ENCODE results near the gene SLC1A7.

SLC1A7 gene

DNA sequence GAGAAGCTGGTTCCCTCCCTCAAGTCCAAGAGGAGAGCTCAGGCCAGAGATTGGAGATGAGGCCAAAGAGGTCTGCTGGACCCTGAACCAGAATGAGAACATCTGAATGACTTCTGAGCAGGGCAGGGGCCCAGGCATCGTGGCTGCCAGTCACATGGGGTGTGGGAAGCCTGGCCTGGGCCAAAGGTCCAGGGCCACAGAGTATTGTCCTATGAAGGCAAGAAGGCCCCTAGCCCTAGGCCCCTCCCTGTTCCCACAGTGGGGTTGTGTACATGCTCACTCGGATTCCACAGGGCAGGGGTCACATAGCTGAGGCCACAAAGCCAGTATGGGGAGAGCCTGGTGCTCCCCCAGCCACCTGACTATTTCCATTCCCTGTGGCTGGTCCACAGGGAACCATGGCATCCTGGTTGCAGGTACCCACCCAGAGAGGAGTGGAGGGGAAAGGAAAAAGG, 18.5 kb upstream of the SLC1A7 start:
- DNase-seq (ENCODE audit: low spot score) = no peak

DNA sequence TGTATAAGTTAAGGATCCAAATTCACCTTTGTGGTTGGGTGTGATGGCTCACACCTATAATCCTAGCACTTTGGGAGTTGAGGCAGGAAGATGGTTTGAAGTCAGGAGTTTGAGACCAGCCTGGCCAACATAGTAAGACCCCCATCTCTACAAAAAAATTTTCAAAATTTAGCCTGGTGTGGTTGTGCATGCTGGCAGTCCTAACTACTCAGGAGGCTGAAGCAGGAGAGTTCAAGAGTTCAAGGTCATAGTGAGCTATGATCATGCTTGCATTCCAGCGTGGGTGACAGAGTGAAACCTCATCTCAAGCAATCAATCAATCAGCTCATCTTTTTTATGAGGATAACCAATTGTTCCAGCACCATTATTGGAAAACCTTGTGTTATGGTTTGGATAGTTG, 16.5 kb upstream of the SLC1A7 start:
- DNase-seq (ENCODE audit: low spot score) = no peak

DNA sequence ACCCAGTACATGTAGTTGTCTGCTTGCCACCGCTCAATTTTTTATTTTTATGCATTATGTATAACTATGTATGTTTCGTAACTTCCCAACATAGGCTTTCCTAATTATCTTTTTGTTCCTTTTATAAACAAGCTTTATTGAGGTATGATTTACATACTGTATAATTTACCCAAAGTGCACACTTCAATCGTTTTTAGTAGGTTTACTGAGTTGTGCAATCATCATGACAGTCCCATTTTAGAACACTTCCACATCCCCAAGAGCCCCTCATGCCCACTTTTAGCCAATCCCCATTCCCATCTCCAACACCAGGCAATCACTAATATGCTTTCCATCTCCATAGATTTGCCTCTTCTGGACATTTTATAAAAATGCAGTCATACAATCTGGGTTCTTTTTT, 14.3 kb upstream of the SLC1A7 start:
- DNase-seq (ENCODE audit: low spot score) = no peak

DNA sequence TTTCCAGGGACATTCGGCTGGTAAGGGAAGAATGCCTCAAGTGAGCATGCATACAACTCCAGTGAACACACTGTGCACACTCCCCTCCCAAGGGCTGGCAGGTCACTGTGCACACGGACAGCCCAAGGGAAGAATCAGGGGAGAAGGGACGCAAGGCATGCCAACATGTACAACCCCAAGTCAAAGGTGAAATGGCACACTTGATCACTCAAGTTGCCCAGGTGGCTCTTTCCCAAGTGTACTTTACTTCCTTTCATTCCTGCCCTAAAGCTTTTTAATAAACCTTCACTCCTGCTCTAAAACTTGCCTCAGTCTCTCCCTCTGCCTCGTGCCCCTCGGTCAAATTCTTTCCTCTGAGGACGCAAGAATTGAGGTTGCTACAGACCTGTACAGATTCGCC, 13.5 kb upstream of the SLC1A7 start:
- no peak for DNase-seq (ENCODE audit: low spot score)

DNA sequence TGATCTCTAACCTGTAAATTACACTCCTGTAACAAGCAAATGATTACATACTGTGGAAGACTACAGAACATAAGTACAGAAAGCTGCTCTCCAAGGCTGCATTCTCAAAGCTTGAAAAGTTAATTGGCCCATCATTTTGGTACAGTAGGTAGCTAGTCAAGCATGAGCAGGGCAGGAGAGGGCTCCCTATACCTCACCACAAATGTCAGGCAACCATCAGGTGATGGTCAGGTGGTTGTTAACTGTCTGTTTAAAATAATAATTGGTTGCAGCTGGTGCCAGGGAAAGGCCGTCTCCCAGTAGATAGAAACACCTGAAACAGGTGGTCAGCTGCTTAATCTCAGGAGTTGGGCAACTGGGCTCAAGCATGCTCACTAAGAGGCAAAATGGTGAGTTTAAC, 13.1 kb upstream of the SLC1A7 start:
- no peak for DNase-seq (ENCODE audit: low spot score)

DNA sequence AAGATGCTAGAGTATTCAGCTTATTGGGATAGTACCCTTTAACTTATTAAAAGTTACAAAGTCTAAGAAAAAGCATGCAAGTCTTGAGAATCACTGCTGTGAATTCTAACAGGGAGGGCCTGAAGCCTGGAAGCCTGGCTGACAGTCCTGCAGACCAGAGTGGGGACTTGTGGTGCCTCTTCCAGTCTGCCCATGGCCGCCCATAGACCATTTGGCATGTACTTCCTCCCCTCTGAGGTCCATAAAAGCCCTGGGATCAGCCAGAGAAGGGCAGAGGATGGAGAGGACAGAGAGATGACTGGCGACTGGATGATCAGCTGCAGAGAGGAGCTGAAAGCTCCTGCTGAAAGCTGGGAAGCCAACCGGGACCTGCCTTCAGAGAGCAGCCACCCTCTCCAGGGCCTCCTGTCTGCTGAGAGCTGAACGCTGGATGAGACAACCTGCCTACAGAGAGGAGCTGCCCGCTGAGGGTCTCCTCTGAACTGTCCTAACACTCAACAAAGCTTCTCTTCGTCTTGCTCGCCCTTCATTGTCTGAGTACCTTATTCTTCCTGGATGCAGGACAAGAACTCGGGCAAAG, 12.5 kb upstream of the SLC1A7 start:
- no peak for DNase-seq (ENCODE audit: low spot score)

DNA sequence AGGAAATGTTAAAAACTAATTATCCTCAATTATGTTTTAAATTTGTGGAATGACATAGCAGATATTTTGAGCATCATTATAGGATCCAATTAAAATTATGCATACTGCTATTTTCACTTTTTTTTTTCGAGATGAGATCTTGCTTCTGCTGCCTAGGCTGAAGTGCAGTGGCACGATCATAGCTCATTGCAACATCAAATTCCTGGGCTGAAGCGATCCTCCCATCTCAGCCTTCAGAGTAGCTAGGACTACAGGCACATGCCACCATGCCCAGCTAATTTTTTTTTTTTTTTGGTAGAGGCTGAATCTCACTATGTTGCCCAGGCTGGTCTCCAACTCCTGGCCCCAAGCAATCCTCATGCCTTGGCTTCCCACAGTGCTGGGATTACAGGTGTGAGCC, 11.3 kb upstream of the SLC1A7 start:
- DNase-seq (ENCODE audit: low spot score) = no peak

DNA sequence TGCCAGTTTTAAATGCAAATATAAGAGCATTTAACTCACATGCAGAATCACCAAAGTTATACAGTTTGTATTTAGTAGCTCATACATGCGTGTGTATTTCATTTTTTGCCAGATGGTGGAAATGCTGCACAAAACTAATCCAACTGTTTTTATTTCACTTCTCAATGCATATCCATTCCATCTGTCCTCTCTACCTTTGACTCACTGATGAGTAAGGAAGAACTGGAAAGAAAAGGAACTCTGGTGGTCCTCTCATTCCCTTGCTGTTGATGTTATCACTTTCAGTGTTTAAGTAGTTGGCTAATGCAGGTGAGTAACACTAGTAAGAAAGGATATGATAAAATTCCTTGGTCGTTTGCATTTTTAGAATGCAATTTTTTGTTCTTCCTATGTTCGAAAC, 5.7 kb upstream of the SLC1A7 start:
- DNase-seq (ENCODE audit: low spot score) = no peak

DNA sequence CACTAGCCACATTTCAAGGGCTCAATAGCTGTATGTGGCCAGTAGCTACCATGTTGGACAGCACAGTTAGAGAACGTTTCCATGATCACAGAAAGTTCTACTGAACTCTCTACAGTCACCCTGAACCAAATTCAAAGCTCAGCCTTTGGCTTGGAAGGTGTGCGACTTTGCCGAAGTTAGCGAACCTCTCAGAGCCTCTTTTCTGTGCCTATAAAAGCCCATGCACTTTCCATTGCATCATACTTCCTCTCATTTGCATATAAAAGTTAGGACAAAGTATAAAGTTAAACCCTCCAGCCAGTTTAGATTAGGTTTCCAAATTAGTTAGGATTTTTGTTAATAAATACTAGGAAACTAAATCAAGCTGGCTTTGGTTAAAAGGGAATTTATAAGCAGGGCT, 4.7 kb upstream of the SLC1A7 start:
- no peak for DNase-seq (ENCODE audit: low spot score)

DNA sequence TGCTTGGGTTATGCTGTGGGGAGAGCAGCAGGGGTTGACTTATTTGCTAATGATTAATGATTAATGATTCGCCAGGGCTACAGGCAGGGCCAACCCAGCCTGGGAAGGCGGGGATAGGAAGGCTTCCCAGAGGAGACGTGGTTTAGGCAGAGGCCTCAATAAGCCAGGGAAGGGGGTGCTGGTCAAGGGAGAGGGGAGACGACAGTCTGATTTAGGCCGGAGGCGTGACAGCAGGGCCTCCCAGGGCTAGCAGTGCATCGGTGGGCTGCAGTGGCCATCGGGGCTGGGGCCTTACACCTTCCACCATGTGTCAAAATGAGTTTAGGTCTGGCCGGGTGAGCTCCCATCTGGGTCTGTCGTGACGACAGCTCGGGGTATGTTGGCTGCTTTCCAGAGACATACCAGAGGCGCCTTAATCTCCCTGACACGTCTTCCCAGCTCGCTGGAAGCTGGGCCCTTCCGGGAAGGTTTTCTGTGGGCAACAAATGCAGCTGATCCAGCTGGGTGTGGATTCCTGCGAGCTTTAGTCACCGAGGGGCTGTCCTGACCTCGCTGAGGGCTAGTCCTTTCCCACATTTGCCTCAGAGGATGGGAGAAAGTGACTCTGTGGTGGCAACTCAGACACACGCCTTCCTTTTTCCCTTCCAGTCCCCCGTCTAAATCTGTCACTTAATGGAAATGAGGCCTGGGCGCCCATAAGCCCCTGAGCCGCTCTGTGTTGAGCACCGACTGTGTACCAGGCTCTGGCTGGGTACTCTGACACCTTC, 3.7 kb upstream of the SLC1A7 start:
- DNase-seq (ENCODE audit: low spot score) = no peak

DNA sequence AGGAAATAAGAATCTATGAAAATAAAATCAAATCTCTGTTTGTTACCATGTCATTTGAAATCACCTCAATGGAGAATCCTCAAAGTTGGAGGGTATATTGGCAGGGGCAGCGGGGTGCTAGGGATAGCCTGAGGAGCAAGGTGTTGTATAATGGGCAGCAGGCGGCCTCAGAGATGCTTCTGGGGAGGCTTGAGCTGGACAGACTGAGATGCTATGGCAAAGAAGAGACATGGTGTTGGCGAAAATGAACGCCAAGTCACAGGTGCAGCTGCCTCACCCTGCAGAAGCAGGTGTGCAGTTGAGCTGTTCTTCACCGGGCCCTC, 3.1 kb upstream of the SLC1A7 start:
- no peak for DNase-seq (ENCODE audit: low spot score)

DNA sequence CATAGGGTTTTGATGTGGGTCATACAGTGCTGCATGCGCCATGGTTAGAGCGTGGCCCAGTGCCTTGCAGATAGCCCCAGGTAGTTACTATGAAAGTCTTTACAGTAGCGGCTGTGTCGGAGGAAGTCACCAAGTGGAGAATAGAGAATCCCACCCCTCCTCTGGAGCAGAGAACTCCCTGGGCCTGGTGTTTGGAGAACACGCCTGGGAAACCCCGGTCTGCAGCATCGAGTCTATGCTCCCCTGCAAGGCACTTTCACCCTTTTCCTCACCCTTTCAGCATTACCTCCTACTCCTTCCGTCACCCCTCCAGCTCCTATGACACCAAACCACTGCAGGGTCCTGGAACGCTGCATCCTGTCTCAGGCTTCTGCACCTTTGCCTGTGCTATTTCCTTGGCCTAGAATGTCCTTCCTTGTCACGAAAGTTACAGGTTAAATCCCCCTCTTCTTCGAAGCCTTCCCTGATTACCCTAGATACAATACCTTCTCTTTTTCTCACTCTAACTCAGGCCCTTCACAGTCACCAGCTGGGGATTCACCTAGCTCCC, 2.7 kb upstream of the SLC1A7 start:
- DNase-seq (ENCODE audit: low spot score) = no peak

DNA sequence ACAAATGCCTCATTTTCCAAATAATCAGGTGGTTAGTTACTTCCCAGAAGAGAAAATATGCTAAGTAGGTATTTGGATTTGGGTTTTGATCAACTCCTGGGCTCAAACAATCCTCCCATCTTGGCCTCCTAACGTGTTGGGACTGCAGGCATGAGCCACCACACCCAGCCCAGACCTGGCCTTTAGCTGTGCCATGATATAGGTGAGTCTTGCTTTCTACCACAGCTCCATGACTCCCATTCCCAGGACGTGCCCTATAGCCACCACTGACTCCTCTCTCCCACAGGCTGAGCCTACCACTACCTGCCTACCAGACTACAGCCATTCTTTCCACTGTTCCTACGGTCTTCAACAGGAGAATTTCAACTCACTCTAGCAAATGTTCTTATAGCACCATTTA, 1.8 kb upstream of the SLC1A7 start:
- DNase-seq (ENCODE audit: low spot score) = no peak

DNA sequence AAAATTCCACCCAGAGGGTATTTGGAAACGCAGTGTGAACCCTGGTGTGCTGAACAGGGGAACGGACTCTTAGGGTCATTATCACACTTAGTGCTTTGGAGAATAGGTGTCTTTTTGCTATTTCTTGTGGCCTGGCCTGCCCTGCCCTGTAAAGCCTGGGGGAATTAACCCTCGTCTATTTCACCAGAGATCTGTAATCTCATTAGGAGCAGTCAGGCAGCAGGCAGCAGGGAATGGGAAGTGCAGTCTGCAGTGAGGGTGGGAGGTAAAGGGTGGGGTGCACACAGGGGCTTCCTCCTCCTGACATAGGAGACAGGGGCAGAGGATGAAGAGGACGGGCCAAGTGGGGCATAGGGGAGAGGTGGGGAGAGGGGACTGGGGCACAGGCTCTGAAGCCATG, 1.1 kb upstream of the SLC1A7 start:
- no peak for DNase-seq (ENCODE audit: low spot score)

DNA sequence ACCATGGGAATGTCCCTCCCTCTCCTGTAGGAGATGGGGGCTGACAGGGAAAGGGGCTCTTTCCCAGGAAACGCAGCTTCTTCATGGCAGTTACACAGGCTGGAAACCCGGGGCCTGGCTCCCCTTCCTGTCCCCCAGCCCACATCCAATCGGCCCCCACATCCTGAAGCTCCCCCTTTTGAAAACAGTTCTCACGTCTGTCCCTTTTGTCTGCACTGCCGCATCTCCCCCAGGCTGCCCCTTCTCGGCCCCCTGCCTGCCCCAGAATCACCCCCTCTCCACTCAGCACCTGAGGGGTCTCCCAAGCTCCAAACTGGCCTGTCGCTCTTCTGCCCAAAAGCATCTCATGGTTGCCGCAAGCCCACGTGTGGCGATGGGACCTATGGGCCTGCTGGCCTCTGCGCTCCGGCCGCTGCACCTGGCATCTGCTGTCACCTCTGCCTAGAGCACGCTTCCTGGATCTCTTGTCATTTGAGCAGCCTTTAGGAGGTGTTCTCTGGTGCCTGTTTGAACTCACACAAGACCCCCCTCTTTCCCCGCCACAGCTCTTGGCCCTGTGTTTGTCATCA, 867 bp downstream of the SLC1A7 start:
- DNase-seq (ENCODE audit: low spot score) = no peak

DNA sequence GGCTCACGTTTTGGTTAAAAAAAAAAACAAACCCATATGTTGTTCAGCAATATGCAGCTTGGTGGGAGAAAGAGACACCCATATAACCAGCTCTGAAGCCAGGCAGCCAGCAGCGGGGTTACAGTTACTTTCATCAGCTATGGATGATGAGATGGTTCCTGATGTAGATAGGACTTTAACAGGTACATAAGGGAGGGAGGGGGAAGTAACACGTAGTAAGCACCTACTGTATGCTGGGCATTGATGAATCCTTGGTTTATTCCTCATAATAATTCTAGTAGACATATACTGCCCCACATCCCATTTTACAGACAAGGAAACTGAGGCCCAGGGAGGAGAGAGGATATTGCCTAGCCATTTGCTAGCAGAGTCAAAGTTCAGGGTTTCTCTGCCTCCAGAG, 2.0 kb downstream of the SLC1A7 start:
- no peak for DNase-seq (ENCODE audit: low spot score)

DNA sequence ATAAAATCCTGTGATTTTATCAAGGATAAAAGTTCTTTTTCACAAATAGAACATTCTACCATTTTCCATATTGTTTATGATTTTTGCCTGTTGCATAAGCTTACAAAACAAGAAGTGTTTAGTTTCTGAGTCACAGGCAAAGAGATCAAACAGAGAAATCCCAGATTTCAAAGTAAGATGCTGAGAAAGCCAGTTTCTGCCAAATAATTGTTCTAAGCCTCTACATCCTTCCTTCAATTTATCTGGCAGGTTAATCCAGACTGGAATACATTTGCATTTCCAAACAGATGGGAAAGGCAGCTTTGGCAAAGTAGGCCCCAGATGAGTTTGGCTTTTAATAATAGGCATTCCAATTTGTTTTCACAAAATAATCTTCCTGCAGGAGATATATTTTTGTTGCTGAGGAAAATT, 2.5 kb downstream of the SLC1A7 start:
- DNase-seq (ENCODE audit: low spot score) = no peak

DNA sequence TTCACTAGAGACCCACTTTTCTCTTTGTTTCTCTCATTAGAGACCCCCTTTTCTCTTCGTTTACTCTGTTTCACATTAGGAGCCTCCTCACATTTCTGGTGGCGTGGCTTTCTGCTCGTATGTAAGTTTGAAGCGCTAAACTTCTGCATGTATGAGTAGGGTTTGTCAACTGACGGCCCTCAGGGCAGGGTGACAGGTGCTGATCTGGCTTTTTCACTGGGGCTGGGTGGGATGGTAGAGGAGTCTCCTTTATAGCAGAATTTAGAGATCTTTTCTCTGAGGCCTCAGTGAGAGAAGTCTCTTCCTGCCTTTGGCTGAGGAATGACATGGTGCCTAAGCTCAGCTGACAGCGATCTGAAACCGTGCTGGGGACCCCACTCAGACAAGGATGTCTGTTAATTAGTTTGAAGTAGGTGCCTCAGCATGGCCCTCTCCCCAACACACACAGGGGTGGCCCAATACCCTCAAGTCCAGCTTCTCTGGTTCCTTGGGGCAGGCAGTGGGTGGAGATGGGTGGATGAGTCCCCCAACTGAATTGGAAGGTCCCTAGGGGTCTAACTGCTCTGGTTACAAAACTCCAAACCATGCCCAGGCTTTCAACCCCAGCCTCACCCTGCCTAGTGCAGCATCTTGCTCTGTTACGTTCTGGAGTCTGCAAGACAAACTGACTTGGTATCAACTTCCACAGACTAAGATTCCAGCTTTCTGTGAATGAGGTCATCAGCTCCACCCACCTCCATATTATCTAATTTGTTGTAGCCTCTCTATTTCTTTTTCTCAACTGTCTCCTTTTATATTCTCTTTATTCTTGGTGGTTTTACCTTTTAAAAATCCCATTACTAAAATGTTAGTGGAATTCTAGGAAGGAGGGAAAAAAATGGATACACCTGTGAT, 3.2 kb downstream of the SLC1A7 start:
- DNase-seq (ENCODE audit: low spot score) = no peak

DNA sequence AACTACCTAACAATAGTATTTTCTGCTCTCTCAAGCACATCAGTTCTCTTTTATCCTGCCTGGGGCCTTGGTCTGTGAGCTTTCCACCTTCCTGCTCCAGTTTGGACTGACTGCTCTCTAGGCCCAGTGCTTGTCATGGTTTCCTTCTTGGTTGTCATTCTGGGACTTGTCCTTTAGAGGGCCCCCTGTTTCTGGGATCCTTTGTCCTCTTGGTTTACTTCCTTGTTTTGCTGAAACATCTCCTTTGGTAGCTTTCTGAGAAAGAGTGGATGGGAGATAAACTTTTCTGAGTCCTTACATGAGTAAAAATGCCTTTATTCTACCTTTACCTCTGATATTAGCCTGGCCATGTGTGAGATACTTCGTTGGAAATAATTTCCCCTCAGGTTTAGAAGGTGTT, 4.7 kb downstream of the SLC1A7 start:
- DNase-seq (ENCODE audit: low spot score) = no peak

DNA sequence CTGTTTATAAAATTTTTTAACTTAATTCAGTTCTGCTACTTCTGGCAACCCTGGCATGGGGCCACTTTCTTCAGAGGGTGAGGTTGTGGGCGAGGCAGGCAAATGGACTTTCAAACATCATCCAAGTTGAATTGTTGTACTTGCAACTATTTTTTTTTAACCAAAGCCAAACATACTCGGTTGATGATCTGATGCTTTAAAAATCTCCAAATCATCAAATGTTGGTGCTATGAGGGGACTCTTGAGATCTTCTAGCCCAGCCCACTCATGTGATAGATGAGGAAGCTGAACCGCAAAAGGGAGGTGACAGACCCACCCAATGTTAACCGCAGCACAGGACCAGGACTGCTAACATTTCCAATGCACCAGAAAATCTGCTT, 6.7 kb downstream of the SLC1A7 start:
- no peak for DNase-seq (ENCODE audit: low spot score)

DNA sequence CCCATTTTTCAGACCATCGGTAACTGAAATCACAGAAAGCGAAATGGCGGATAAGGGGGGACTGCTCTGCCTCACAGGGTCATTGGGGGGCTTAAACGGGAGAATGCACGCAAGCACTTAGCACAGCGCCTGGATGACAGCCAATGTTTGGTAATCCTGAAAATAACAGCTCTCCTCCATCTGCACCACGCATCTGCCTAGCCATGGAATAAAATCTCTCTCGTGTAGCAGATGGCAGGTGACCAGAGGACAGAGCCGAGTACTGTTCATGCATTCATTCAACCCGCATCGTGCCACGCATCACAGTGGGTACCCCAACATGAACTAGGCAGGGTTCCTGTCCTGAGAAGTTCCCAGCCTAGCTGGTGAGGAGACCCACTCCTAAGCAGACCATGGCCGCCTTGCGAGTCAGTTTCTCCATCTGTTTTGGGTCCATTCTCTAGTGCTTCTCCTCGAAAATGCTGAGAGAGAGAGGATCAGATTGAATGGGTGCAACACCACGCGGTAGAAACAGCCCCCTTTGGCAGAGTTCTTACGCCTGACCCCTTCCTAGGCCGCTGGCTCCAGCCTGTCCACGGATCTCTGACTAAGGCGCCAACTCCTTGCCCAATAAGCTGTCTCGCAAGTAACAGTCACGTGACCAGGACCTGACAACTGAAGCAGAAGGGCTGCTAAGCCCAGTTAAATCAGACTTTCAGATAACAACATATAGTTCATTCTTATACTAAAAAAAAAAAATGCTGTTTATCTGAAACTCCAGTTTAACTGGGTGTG, 7.3 kb downstream of the SLC1A7 start:
- no peak for DNase-seq (ENCODE audit: low spot score)

DNA sequence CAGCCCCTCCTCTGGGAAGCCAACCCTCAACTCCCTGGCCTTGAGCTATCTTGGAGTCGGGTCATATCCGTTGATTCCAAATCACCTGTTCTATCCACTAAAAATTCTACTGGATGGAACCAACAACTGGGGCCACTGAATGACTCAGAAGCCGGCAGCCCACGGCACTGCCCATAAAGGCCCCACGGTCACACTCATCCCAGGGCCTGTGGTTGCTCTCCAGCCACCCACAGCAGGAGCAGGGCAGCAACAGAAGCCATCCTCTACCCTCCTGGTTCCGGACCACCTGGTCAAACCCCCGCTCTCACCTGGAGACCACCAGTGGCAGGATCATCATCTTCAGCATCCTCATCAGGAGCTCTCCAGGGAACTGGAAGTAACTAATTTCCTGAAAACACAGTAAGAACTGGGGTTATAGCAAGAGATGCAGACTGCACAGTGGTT, 8.4 kb downstream of the SLC1A7 start:
- no peak for DNase-seq (ENCODE audit: low spot score)
